Breast epithelium (tissue), 3 donors: Measurements from ENCODE around the gene HTR6.

Source experiments
- POLR2A ChIP-seq: fragments of 450-650 bp; IDR thresholded peaks from one replicate; pipeline ENCODE4 v1.6.1; 2016; ENCODE audit warnings: antibody characterized with exemption, mild to moderate bottlenecking, moderate library complexity
- POLR2AphosphoS5 ChIP-seq, 3 donors: sonication (generic); formaldehyde crosslinking; IDR thresholded peaks; one replicate each; pipeline ENCODE4 v1.6.1; 2017; ENCODE audit warnings: antibody characterized with exemption in 3 of 3

- TF ChIP-seq POLR2A (no peak), POLR2AphosphoS5 (IDR thresholded peaks at IDR 0.05) (no peak)
These were observed 11.1 kb downstream of the HTR6 start for GRCh38 chr1:19675797-19676196.
